Left lung (tissue), 10 donors: Measurements from ENCODE around the gene LRMDA. TPM values are rescaled to one million over a fixed set of nuclear protein-coding genes. Genes with fewer than 3 reads are reported as not detected.
A peak's percentile ranks its signal among the peaks of the same experiment; 100 is the strongest.

ENCODE experiments used
- ATAC-seq: fragments of 200-7000 bp; cut with Tn5 transposase; one replicate; pipeline ENCODE4 v1.9.1; 2020; ENCODE audit warnings: moderate library complexity
- DNase-seq, 4 donors: peaks; one replicate each; pipeline ENCODE4 v3.0.0-alpha.2; 2013 to 2020
- H3K27ac ChIP-seq, 2 donors: fragments of 200-600 bp; sonication (generic) in 1 of 2; one replicate each; pipeline versions ENCODE4 v1.5.0 to v1.8.0; 2020 to 2021
- H3K27me3 ChIP-seq, 2 donors: fragments of 200-600 bp; sonication (generic) in 1 of 2; one replicate each; pipeline versions ENCODE4 v1.5.0 to v1.8.0; 2020 to 2021
- H3K36me3 ChIP-seq, 2 donors: fragments of 200-600 bp; sonication (generic) in 1 of 2; one replicate each; pipeline versions ENCODE4 v1.5.0 to v1.8.0; 2020 to 2021
- H3K4me1 ChIP-seq, 2 donors: fragments of 200-600 bp; one replicate each; pipeline ENCODE4 v1.8.0; 2021
- H3K4me3 ChIP-seq, 2 donors: fragments of 200-600 bp; sonication (generic) in 1 of 2; one replicate each; pipeline versions ENCODE4 v1.5.0 to v1.8.0; 2020 to 2021; ENCODE audit warnings: mild to moderate bottlenecking in 1 of 2
- H3K9me3 ChIP-seq, 2 donors: fragments of 200-600 bp; sonication (generic) in 1 of 2; one replicate each; pipeline versions ENCODE4 v1.5.0 to v1.8.0; 2020 to 2021
- CTCF ChIP-seq, 2 donors: fragments of 200-600 bp; sonication (generic) in 1 of 2; IDR thresholded peaks; one replicate each; pipeline versions ENCODE4 v1.5.0 to v1.8.0; 2021; ENCODE audit warnings: antibody characterized with exemption in 2 of 2
- intact Hi-C, 2 donors: fragments of 100-400 bp; cut with DNase I; formaldehyde crosslinking; loops; one replicate each; pipeline versions ENCODE4 v1.11.2 to v1.14.2; 2022
- polyA plus RNA-seq, 6 donors: library from polyadenylated mRNA; unstranded; fragments of 120-200 nt; gene quantifications; one replicate each; pipeline ENCODE4 v1.2.1, GENCODE V29; 2013; ENCODE audit not compliant: insufficient read length in 6 of 6
- total RNA-seq, 2 donors: library from RNA; stranded (reverse); fragmentation: NEBNext Ultra II Directional; extraction: Animal tissue kit (Norgen Biotek cat#: 25700); gene quantifications; one replicate each; pipeline ENCODE4 v1.2.1, GENCODE V29; 2021
- donor health status: DM: no; HTN: yes; CAD: no.
- donor health status: DM: no; HTN: no; CAD: no.

The LRMDA gene
- total and polyA plus RNA-seq, 8 donors, result 13.9 to 23.6 (median 18.7) TPM

- intact Hi-C loops, result no loop called here
- H3K4me1 ChIP-seq, result peaks cover 0 to 10% of the 10 kb centered on the region in 2 donors
- no peaks in the 10 kb centered on the region for H3K36me3 ChIP-seq
- no peak for TF ChIP-seq CTCF (IDR thresholded peaks at IDR 0.05)
- H3K9me3 ChIP-seq, result no peaks in the 10 kb centered on the region
- no peak overlapping the region for H3K27ac ChIP-seq
- no peak overlapping the region for H3K4me3 ChIP-seq
- no peaks in the 10 kb centered on the region for H3K27me3 ChIP-seq
- DNase-seq (peak in 2 of 4 donors; percentile 88 to 90), ATAC-seq (no peak)
Measured at GRCh38 chr10:76192694-76193320, 761.4 kb downstream of the LRMDA start.

- Histone ChIP-seq H3K4me3 (no peak overlapping the region), H3K36me3 (no peaks in the 10 kb centered on the region), H3K9me3 (no peaks in the 10 kb centered on the region), H3K27ac (peak overlapping the region in 1 of 2 donors; percentile 29), H3K4me1 (peaks cover 0 to 10% of the 10 kb centered on the region in 2 donors), H3K27me3 (no peaks in the 10 kb centered on the region)
- no peak for TF ChIP-seq CTCF (IDR thresholded peaks at IDR 0.05)
- intact Hi-C loops, result no loop called here
- ATAC-seq (peak; percentile 24), DNase-seq (no peak)
Measured at GRCh38 chr10:76195654-76196390, 764.4 kb downstream of the LRMDA start.

GRCh38 chr10:76197293-76197692 is 765.9 kb downstream of the LRMDA start:
- no peak for ATAC-seq
- intact Hi-C loops, result no loop called here

GRCh38 chr10:76198287-76199035 is 767.0 kb downstream of the LRMDA start:
- DNase-seq (no peak), ATAC-seq (no peak)
- H3K36me3 ChIP-seq, result no peaks in the 10 kb centered on the region
- intact Hi-C loops, result no loop called here
- H3K4me3 ChIP-seq, result no peak overlapping the region
- no peaks in the 10 kb centered on the region for H3K27me3 ChIP-seq
- TF ChIP-seq CTCF (IDR thresholded peaks at IDR 0.05), result no peak
- peaks cover 0 to 10% of the 10 kb centered on the region in 2 donors for H3K4me1 ChIP-seq
- no peak overlapping the region for H3K27ac ChIP-seq
- no peaks in the 10 kb centered on the region for H3K9me3 ChIP-seq

More at GRCh38 chr10:76197293-76197692, 765.9 kb downstream of the LRMDA start:
- H3K27me3 ChIP-seq, result no peaks in the 10 kb centered on the region
- TF ChIP-seq CTCF (IDR thresholded peaks at IDR 0.05), result no peak
- H3K36me3 ChIP-seq, result no peaks in the 10 kb centered on the region
- H3K9me3 ChIP-seq, result no peaks in the 10 kb centered on the region
- no peak overlapping the region for H3K27ac ChIP-seq
- H3K4me1 ChIP-seq, result peaks cover 0 to 10% of the 10 kb centered on the region in 2 donors
- no peak for DNase-seq
- H3K4me3 ChIP-seq, result no peak overlapping the region

GRCh38 chr10:76201962-76202361 is 770.5 kb downstream of the LRMDA start:
- H3K36me3 ChIP-seq, result no peaks in the 10 kb centered on the region
- TF ChIP-seq CTCF (IDR thresholded peaks at IDR 0.05), result no peak
- intact Hi-C loops, result no loop called here

More at GRCh38 chr10:76201962-76202361, 770.5 kb downstream of the LRMDA start:
- no peak overlapping the region for H3K4me3 ChIP-seq
- no peak for ATAC-seq
- H3K27me3 ChIP-seq, result no peaks in the 10 kb centered on the region
- no peaks in the 10 kb centered on the region for H3K9me3 ChIP-seq
- no peak overlapping the region for H3K27ac ChIP-seq
- no peaks in the 10 kb centered on the region for H3K4me1 ChIP-seq
- DNase-seq, result no peak
